Hematopoietic multipotent progenitor cell treated with erythropoietin and hydrocortisone succinate and interleukin-3 and kit ligand, for 17 days (in vitro differentiated cells): ENCODE measurements around the gene DOCK2.

ENCODE experiments used
- DNase-seq: peaks from one replicate; pipeline ENCODE4 v3.0.0-alpha.2; 2015; ENCODE audit warnings: low spot score

Gene DOCK2

DNA sequence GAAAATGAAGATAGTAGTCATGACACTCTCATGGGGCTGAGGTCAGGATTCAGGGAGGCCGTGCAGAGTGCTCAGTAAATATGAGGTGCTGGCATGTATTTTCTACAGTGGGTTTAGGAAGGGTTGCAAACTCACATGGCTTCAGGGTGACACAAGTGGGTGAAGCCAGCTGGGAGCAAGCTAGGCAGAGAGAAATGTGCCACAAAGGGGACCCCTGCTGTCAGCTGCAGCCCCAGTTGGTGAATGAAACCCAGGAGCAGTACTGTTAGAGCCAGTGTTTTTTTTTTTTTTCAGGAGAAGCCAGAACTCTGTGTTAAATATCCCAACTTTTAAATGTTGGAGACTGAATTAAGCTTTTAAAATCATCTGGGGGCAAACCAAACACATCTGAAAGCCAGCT is 267.9 kb downstream of the DOCK2 start:
- DNase-seq, result no peak

DNA sequence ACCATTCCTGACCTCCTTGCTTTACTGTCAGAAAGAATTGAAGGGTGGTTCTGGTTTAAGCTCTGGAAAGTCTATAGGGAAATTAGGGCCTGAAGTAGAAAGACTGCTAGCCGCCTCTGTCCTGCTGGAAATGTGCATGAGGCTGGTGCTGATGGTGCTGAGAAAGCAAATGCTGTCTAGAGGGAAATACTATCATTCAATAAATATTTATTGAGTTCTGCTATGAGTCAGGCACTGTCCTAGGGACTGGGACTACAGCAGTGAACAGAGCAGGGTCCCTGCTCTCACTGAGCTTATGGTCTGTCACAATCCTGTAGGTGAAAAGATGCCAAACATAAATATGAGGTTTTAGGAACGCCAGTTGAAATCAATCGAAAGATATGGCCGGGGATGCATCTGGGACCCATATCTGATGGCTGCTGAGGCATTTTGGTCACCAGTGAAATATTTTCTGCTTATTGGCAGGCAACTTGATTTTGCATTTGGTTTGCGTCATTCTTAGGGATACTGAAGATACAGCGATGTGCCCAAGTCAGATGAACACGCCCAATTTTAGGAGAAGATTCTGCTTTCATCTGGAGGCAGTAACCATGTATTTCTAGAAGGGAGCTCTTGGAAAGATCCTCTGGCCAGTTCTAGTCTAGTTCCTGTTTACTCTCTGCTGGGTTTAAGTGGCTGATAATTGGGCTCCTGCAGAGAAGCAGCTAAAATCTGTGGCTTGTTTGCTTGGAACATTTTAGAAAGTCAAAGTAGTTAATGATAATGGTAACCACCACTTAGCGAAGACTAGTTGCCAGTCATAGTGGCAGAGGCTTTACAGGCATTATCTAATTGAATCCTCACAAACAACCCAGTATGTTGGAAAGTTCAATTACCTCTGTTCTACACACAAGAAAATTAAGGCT is 269.9 kb downstream of the DOCK2 start:
- no peak for DNase-seq

DNA sequence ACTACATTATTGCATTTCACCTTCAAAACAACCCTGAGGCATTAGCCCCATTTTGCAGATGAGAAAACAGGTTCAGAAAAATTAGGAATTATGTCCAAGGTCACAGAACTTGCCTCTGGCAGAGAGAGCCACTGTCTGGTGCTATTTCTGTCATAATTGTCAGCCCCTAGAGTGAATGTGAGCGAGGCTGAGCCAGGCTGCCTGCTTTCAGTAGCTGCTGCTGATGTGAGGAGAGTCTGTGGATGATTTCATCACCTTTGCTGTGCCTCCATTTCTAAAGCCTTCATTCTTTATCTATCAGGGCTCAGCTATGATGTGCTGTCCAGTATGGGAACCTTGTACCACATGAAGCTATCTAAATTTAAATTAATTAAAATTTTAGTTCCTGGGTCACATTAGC is 271.8 kb downstream of the DOCK2 start:
- DNase-seq, result no peak

DNA sequence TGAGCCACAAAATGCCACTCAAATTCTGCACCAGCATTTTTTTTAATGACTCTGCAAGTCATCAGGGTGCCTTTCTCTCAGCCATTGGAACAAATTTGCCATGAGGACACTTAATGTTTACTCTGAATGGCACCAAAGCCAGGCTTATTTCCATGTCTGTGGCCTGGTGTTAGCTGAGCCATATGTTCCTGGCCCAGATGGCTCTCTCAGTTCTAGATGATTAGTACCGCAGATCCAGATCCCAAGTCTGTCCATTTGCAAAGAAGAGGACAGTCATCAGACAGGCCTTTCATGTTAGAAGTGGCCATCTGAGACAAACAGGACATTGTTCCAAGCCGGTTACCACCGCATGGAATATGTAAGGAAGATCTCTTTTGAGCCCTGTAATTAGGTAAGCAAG is 272.9 kb downstream of the DOCK2 start:
- DNase-seq, result no peak

DNA sequence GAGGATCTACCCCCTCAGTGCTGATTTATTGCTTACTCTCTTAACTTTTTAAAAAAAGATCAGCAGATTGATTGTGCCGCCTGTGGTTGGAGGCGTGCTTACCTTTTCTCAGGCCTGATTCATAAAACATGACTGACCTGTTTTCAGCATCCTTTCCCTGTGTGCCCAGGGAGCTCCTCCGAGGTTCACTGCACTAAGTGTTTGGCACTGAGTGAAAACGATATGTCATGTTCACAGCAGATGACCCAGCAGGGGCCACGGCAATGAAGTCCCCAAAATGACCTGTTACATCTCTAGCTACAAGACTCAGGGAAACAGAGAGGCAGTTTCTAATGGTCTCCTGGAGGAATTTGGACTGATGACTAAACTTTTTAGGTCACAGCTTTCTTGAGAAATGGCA is 273.3 kb downstream of the DOCK2 start:
- no peak for DNase-seq

DNA sequence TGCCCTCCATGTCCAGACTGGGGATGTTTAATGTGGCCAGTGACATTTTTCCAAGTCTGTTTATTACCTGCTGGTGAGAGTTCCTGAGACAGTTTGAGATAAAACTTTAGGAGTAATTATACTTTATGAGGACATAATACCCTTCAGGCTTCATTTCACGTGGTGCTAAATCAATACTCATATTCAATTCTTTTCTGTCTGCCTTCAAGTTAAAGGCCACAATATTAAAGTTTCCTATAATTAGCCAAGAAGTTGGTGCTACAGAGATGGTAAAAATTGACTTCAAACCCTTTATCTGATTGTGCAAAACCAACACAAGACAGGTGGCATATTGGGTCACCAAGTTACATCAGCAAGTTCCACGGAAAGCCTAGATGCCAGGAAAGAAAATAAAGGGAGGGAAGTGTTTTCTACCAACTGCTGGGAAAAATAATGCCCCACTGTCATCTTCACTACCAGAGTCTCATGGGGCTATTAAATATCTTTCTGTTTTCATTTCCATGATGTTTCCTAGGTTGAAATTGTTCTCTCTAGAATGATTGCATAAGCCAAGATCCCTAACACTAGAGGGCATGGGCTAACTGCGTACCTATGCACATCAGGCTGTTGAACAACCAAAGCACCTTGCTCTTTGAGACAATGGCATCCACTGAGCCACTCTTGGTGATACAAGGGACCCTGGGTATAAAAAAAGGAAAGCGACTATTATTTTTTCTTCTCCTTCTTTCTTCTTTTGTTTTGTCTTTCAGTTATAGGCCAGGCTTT is 274.6 kb downstream of the DOCK2 start:
- no peak for DNase-seq

DNA sequence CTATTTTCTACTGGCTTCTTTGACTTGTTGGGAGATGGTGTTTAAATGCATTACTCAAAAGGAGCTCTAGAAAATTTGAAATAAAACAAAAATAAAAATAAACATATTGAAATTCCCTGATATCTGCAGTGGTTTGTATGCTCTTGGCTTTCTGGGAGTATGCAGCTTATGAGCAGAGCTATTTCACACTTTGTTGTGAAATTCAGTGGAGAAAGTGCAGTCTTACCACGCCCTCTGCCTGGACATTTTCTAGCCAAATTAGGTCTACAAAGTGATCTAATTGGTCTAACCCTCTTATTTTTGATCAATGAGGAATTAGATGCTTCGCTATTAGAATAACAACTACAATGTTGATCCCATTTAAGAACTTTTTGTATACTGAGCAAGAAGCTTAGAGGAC is 276.4 kb downstream of the DOCK2 start:
- DNase-seq, result no peak

DNA sequence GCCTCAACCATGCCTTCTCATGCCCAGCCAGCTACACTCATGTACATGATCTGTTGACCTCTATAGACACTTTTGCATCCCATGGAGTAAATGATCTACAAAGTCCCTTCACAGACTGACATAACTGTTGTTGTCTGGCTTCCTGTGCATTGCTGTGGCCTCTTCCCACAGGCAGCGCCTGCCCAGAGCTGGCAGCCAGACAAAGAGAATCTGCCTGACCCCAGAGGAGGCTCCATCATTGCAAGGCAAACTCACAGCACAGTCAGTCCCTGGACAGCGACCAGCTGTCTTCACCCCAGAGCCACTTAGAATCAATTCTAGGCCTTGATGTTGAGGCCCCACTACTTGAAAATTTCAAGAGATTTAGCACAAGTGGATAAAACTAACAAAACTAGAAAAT is 277.7 kb downstream of the DOCK2 start:
- DNase-seq, result no peak

DNA sequence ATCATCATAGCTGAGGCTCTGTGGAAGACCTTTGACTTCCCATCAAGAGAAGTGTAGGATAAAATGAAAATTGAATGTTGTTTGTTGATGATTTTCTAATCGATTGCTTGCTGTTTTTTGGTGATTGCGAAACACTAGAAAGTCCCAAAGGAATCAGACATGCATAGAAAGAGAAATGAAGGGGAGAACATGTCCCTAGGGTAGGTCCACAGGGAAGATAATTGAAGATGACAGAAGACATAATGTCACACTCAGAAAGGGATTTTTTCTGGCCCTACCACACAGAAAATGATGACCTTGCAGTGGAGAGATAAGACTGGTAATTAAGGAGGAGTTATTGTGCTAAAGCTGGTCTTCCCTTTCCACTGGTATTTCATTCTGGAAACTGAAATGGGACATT is 280.4 kb downstream of the DOCK2 start:
- no peak for DNase-seq

DNA sequence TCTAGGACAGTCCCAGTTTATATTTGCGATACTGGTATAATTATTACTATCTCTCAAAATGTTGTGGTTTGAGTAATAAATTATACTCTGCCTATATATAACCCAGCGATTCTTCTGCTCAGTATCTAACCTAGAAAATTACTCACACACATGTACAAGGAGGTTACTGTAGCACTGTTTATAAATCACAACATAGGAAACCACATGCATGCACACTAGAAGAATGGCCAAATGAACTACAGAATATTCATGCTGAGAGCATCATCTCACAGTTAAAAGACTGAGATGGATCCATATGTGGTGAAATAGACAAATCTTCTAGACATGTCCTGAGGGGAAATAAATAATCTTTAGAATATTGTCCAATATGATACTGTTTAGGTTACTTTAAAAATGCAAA is 281.2 kb downstream of the DOCK2 start:
- no peak for DNase-seq

DNA sequence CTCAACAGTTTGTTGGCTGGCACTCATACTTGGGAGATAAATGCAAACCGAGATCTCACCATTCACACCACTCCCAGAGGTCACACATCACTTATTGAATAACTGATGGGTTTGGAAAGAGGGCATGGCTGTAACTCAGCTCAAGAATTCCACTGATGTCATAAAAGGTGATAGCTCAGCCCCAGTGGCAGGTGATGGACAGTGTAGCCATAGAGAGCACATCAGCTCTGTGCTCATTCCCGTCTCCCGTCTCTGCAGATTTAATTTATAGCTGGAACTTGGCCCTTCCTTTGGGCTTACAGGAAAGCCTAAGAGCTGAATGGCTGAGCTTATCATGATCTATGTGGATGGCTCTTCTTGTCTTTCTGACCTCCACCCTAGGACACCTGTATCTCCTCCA is 283.4 kb downstream of the DOCK2 start:
- no peak for DNase-seq

DNA sequence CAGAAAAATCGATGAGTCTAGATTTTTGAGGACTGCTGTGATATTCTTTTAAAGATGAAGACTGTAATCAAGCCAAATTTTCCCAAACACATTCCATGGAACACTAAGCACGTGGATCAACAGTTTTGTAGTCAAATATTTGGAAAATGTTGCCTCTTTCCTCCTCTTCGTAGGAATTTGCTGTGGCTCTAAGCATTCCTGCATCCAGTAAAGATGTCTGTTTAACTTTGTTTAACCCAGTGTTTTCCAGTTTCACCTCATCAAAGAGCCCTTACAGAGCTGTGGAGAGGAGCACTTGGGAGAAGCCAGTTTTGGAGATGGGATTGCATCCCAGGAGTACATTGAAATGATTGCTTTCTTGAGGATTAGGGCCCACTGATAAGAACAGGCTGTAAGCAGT is 284.3 kb downstream of the DOCK2 start:
- DNase-seq, result no peak

DNA sequence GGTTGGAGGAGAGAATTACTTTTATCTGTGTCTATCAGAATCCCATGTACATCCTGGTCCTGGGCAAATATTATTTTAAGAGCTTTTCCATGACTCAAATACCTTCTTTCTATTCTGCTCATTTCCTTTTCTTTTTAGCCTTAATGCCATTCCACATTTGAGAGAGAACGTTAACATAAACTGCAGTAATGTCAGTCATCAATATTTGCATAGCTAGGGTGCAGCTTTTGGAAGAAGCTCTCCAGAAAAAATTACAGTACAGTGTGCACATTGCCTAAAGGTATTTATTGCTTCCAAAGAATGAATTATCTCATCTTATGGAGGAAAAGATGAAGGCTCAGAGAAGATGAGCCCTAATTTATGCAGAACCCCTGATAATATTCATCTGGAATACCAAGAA is 284.9 kb downstream of the DOCK2 start:
- DNase-seq, result no peak

DNA sequence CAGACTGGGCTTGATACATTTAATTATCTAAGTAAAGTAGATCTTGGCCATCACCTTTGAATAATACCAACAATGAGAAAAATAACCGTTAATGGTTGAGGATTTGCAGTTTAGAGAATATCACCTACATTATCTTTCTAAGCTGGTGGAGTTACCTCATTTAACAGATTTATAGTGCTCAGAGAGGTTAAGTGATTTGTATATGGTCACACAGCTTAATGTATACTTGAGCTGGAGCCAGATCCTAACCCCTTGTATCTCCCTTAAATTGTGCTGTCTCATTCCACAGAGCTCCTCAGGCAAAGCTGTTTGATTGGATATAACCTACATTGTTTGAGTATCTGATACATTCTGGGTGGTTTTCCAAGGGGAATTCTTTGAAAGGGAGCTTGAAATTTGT is 285.4 kb downstream of the DOCK2 start:
- no peak for DNase-seq

DNA sequence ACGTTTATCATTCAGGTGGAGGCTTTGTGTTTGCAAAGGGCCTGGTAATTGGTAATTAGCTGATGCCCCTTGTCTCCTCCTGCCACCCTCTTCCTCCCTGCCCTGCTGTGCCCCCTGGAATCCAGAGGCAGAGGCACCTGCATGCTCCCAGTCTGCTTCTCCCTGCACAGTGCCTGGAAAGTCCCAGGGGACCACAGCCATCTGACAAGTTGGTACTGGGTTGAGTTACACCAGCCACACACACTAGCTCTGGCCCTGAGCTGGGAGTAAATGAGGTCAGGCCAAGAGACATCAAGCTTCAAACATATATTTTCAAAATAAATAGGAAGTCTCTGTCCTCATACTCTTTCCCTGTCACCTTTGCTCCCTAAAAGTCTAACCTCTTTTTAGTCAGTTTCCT is 286.9 kb downstream of the DOCK2 start:
- DNase-seq, result no peak

DNA sequence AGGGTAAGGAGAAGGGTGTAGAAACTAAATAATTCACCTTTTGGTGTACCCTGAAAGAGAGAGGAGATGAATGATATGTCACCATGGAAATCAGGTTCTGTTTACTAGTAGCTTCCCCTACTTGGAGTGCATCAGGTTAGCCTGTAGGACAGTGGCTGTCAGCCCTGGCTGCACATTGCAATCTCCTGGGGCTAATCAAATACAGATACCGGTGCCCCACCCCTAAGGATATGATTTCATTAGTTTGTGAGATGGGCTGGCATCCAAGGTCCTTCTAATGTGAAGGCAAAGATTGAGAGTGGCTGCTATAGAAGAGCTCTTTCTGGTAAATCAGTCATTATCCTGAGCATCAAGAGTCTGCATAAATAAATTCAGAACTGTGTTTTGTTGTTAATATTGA is 296.1 kb downstream of the DOCK2 start:
- no peak for DNase-seq

DNA sequence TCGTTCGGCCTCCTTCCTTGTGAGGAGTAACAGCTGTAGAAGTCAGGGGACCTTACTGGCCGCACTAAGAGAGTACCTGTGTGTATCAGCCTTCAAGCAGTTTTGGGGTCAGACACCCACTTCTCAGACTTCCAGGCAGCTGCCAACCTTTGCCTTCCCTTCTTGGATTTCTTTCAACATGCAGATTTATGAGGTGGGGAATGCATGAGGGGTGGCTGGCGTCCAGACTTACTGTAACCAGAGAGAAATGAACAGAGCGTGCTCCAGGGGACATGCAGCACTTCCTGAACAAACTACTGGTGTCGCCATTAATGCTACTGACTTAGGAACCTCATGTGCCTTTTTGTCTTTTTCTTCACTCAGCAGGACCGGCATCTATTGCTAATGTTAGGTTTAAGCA is 296.5 kb downstream of the DOCK2 start:
- DNase-seq, result no peak

DNA sequence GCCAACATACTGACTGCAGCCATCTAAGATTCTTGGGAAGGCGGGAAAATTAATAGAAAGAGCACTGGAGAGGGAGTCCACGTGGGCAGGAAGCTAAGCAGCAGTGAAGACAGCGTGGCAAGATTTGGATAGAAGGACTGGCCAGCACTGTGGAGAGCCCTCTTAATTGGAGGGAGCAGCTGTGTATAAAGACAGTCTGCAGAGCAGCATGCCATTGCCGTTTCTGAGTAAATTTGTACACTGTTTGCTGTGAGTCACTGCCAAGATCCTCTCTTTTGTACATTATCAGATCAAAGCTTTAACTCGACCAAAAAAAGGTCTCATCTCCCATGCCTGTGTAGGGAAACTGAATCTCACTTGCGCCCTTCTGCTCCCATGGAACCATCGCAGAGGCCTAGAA is 297.9 kb downstream of the DOCK2 start:
- DNase-seq, result no peak

DNA sequence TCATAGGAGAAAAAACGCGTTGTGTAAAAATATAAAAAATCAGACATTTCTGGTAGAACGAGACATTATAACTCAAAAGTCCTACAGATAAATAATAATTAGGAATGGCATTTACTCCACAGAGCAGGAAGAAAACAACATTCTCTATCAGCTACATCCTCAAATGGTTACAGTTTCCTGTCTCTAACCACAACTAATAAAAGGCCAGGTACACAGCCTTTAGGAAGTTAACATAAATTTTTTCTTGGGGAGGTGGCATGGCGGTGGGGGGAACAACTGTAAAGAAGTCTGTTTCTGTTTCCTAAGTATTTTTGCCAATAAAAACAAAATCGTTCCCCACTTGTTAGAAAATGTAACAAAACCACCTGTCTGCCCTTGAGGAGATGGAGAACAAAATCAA is 298.7 kb downstream of the DOCK2 start:
- no peak for DNase-seq

DNA sequence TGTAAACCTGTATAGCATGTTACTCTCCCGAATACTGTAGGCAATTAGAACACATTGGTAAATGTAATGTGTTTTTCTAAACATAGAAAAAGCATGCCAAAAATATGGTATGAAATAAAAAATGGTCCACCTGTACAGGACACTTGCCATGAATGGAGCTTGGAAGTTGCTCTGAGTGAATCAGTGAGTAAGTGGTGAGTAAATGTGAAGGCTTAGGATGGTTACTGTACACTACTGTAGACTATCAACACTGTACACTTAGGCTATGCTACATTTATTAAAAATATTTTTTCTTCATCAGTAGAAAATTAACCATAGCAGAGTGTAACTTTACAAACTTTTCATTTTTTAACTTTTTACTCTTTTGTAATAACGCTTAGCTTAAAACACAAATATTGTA is 301.4 kb downstream of the DOCK2 start:
- DNase-seq, result no peak

DNA sequence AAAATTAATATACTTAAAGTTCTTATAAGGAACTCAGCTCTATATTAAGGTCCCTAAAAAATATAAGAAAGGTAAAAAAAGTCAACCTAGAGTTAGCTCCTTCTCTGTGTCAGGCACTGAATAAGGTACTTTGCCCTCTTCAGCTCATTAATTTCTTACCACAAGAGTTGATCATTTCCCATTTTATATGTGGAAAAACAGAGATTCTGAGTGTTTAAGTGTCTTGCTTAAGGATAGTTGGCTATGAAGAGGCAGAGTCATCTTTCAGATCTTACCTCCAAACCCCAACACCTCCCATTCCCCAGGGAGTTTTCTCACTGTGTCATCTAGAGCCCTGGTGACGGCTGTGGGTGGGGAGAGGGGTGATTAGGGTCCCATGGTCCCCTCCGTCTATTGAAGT is 302.7 kb downstream of the DOCK2 start:
- no peak for DNase-seq

DNA sequence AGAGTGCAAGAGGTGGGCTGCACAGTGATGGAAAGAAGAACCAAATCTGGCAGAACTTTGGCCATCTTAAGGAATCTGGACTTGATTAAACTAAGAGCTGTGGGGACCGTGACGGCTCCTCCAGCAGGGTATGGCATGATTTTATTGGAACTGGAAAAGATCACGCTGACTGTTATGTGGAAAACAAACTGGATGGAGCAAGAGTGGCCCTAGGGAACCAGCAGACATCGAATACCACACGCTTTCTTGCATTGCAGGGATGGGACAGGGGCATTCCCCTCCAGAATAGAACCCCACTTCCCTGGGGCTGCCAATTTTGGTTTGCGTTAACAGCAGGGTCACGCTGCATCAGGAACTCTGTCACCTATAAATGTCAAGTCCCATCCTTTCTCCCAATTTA is 304.5 kb downstream of the DOCK2 start:
- DNase-seq, result no peak

DNA sequence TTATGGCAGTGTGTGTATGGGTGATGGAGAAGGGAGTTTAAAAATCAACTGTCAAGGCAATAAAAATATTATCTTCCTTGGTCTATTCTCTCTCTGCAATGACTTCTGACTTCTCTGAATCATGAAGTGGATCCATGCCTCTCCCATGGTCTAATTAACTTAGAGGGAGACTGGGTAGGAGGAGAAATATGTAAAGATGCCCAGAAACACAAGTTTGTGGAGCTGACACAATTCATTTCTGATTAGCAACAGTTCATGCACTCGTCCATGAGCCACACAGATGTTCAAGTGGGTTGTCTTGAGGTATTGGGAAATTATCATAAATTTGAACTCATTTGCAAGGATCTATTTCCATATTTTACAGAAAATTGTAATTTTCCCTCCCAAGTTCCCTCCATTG is 305.1 kb downstream of the DOCK2 start:
- no peak for DNase-seq

DNA sequence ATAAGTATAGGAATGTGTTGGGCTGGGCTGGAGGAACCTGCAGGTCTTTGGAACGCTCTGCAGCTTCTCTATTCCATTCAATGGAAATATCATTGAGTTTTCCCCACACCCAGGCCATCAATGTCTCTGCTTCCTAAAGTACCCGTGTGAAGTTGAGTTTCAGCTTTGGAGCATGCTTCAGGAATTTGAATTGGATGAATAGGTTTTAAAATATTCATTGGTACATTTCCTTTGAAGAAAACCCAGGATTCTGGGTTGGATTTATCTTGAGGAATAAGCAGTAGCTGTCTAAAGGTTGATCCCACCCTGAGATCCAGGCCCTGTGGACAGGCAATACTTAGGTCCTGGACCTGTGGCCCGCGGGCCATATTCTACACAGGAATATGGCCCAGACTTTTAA is 306.0 kb downstream of the DOCK2 start:
- no peak for DNase-seq
